Activated CD4-positive, alpha-beta T cell treated with anti-CD3 and anti-CD28 coated beads for 4 hours (primary cell): ENCODE measurements around the gene NIP7.
"Not testable (repeated sequence)": the region's sequence is repeated elsewhere in the genome, so short reads cannot be mapped to it uniquely, and the experiment has no call there.

ENCODE experiments used
- DNase-seq, 2 donors: peaks; one replicate each; pipeline ENCODE4 v3.0.0-alpha.2; 2020

NIP7 gene

GRCh38 chr16:69339289-69340094 lies at the start of gene NIP7, which contains the start of gene COG8:
Gene NIP7, plus strand, starts transcription at chr16:69339772. Its CDS starts 58 bp downstream, at chr16:69339830.
Gene COG8, minus strand, starts transcription at chr16:69339564. Its CDS starts 12 bp downstream, at chr16:69339552.
- peak; percentile 86 to 90 for DNase-seq

GRCh38 chr16:69291657-69292056 lies 47.9 kb upstream of the NIP7 start:
- not testable (repeated sequence) for DNase-seq

DNA sequence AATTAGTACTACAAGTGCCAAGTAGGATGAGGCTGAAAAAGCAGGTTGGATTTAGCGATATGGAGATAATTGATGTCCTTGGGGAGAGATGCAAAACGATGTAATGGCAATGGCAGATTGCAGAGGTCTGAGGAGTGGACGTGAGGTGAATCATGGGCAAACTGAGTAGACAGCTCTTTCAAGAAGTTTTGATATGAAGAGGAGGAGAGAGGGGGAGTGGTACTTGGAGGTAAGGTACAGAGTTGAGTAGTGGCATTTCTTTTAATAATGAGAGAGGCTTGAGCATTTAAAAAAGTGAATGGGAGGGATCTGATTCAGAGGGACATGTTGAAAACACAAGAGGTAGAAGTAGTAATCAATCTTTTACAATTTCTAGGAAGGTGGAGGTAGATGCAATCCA lies 46.2 kb upstream of the NIP7 start:
- DNase-seq = no peak

- DNase-seq = no peak
Measured at GRCh38 chr16:69294051-69294450, 45.5 kb upstream of the NIP7 start.

DNA sequence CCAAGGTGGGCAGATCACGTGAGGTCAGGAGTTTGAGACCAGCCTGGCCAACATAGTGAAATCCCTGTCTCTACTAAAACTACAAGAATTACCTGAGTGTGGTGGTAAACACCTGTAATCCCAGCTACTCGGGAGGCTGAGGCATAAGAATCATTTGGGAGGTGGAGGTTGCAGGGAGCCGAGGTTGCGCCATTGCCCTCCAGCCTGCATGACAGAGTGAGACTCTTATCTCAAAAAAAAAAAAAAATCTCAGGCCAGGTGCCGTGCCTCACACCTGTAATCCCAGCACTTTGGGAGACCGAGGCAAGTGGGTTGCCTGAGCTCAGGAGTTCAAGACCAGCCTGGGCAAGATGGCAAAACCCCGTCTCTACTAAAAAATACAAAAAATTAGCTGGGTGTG lies 42.8 kb upstream of the NIP7 start:
- not testable (repeated sequence) for DNase-seq

DNA sequence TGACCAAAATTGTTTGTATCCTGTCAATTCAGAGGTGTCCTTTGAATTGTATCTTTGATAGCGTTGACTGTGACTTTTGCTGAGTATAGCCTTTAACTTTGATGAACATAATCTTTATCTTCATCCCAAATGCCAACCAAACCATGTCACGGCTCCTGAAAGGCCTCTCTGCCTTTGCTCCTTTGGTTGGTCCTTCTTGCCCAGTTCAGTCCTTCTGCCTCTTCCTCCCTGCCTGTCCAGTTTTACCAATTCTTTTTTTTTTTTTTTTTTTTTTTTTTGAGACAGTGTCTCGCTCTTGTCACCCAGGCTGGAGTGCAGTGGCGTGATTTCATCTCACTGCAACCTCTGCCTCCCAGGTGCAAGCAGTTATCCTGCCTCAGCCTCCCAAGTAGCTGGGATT lies 41.3 kb upstream of the NIP7 start:
- no peak for DNase-seq

DNA sequence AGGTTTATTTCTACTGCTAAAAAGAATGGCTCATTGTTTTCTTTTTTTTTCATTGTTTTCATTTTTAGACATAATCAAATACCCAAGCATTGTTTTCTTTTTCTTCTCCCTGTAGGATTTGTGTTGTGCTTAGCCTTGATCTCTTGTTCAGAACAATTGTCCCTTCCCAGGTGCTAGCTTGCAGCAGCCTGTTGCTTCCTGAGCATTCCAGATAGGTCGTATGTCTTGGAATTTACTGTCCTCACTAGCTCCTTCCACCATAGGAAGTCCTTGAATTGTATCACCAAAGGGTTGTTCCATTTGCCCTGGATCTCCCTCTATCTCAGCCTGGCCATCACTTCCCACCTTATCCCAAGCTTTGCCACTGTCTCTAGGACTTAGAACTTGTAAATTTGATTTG lies 38.4 kb upstream of the NIP7 start:
- no peak for DNase-seq

DNA sequence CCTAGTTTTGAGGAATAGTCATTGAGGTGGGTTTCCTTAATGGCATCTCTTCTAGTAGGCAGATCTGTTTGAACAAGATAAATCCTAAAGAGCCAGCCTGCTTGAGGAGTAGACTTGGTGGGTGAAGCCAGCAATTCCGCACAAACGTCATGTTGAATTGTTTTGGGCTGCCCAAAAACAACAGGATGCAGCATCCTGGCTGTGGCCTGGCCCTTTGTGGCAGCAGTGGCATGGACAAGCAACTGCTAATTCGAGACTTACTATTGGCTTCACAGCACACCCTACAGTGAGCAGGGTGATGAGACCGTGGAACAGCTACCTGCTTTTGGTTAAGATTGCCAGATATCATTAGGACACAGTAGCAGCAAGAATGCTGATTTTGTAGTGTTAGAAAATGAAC lies 37.7 kb upstream of the NIP7 start:
- DNase-seq = no peak

GRCh38 chr16:69302301-69302700 lies 37.3 kb upstream of the NIP7 start:
- no peak for DNase-seq

- DNase-seq = no peak
Measured at GRCh38 chr16:69306031-69306430, 33.5 kb upstream of the NIP7 start.

- no peak for DNase-seq
Measured at GRCh38 chr16:69307091-69307490, 32.5 kb upstream of the NIP7 start.

- no peak for DNase-seq
Measured at GRCh38 chr16:69307856-69308255, 31.7 kb upstream of the NIP7 start.

- no peak for DNase-seq
Measured at GRCh38 chr16:69309316-69309715, 30.3 kb upstream of the NIP7 start.

GRCh38 chr16:69310653-69311532 lies 28.7 kb upstream of the NIP7 start, which contains the start of gene VPS4A:
Gene VPS4A, plus strand, starts transcription at chr16:69311350. Its CDS starts 162 bp downstream, at chr16:69311512.
- DNase-seq = peak; percentile 97 to 98

GRCh38 chr16:69311533-69312387 lies 27.8 kb upstream of the NIP7 start:
- DNase-seq = peak; percentile 30 to 44

GRCh38 chr16:69313469-69313868 lies 26.1 kb upstream of the NIP7 start:
- no peak for DNase-seq

DNA sequence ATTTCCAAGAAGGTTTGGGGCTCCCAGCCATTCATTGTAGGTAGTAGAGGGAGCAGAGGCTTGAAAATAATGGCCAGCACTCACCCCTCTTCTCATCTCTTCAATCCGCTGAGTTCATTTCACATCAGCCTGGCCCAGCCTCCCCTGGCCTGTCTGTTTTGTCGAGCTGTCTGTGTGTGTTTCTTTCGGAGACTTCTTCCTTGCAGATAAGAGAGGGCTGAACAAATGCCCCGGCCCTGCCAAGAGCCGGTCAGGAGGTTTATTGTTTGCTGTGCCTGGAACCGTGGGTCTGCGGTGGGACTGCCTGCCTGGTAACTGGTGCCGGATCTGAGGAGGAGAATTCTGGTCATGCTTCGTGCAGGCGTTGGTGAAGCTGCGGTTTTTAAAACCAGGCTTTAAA lies 25.0 kb upstream of the NIP7 start:
- no peak for DNase-seq

DNA sequence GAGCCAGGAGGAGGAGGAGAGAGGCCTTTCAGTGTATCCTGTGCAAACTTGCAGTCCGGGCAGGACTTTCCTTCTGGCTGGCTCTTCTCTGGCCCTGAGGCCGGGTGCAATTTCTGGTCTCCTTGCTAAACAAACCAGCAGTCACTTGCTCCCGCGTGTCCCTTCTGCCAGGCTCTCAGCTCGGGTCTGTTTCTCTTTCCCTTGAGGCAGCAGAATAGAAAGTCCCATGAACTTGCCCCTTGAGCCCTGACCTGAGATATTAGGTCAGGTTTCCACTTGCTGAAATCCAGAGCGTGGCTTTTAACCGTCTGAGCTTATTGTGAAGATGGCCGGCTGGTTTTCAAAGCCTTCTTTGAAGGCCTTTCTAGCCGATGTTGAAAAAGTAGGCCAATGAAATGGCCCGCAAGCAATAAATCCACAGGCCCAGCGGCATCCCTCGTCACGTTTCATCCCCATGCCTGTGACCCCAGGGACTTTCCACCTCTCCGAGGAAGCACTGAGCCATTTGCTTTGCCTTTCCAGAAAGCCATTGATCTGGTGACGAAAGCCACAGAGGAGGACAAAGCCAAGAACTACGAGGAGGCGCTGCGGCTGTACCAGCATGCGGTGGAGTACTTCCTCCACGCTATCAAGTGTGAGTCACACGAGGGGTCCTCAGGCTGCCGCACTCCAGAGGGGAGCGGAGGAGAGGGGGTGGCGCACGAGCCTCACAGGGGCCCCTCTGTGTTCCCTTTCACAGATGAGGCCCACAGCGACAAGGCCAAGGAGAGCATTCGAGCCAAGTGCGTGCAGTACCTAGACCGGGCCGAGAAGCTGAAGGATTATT lies 23.9 kb upstream of the NIP7 start:
- DNase-seq = no peak

DNA sequence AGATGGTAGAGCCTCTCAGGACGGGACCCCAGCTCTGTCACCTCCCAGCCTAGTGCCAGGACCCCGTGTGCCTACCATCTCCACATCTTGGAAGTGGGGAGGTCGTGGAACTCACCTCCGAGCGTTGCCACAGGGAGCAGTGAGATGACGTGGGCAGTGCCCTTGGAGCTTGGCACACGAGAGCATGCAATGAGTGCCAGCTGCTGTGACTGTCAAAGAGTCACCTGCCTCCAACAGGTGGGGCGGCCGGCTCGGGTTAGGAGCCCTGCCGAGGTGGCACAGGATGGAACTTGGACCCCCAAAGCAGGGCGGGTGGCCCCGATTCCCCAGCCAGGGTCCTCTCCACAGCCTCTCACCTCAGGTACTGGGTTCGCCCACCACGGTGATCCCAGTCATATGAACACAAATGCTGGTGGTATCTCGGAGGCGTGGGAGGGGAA lies 23.0 kb upstream of the NIP7 start:
- no peak for DNase-seq

DNA sequence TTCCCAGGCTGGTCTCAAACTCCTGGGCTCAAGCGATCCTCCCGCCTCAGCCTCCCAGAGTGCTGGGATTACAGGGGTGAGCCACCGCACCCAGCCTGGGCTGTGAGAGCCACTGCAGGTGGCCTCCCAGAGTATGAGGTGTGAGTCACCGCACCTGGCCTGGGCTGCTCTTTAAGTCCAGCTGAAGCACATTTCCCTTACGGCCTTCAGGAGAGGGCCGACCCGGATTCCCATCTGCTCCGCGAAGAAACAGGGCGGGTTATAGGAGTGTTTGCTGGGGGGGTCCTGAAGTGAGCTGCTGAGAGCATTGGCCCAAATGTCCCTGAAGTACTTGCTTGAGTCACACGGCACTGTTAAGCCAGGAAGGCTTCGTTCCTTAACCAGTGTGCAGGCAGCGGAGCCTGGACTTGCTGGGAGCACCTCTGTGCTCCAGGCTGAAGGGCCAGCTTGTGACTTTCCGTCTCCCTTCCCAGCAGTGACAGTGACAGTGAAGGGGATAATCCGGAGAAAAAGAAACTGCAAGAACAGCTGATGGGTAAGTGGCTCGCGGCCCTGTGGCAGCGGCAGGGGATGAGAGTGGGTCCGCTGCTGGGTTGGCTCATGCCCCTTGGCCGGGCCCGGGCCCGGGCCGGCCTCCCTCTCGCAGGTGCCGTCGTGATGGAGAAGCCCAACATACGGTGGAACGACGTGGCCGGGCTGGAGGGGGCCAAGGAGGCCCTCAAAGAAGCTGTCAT lies 21.2 kb upstream of the NIP7 start:
- DNase-seq = no peak

GRCh38 chr16:69318911-69319289 lies 20.7 kb upstream of the NIP7 start:
- DNase-seq = no peak
